Measurements from ENCODE around the gene TMEM135.

The TMEM135 gene

DNA sequence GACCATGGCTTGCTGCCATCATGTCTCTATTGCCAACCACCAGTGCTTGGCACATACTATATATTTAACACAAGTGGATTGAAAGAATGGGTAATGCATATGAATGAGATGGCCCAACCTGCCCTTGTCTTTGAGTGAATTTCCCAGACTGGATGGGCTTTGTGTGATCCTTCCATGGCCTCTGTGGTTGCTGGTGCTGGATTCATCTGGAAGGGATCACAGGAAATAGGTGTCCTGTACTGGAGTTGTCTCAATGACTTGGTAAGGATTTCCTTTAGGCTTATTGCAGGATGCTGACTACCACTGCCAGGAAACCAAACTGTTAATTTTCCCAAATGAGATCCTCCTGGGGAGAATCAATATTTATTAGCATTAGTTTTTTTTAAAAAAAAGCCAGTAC is 328.6 kb downstream of the TMEM135 start:
- TF ChIP-seq EZH2phosphoT487 (conservative IDR thresholded peaks at IDR 0.05; ENCODE audit: low read length), result no peak
- TF ChIP-seq, protein P1, sequence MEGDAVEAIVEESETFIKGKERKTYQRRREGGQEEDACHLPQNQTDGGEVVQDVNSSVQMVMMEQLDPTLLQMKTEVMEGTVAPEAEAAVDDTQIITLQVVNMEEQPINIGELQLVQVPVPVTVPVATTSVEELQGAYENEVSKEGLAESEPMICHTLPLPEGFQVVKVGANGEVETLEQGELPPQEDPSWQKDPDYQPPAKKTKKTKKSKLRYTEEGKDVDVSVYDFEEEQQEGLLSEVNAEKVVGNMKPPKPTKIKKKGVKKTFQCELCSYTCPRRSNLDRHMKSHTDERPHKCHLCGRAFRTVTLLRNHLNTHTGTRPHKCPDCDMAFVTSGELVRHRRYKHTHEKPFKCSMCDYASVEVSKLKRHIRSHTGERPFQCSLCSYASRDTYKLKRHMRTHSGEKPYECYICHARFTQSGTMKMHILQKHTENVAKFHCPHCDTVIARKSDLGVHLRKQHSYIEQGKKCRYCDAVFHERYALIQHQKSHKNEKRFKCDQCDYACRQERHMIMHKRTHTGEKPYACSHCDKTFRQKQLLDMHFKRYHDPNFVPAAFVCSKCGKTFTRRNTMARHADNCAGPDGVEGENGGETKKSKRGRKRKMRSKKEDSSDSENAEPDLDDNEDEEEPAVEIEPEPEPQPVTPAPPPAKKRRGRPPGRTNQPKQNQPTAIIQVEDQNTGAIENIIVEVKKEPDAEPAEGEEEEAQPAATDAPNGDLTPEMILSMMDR (IDR thresholded peaks at IDR 0.05; ENCODE audit: insufficient read depth, low read length, poor library complexity, severe bottlenecking), result no peak
- no peak overlapping the region for H3K4me3 ChIP-seq (ENCODE audit: insufficient read depth, low read length, poor library complexity, severe bottlenecking)
- no peaks in the 10 kb centered on the region for H3K79me2 ChIP-seq (ENCODE audit: insufficient read depth, low read length)
- H3K27me3 ChIP-seq (ENCODE audit: low read length), result no peaks in the 10 kb centered on the region
- no peaks in the 10 kb centered on the region for H3K36me3 ChIP-seq (ENCODE audit: low read length)
- no peak overlapping the region for H3K27ac ChIP-seq (ENCODE audit: low read depth, low read length)
- no peaks in the 10 kb centered on the region for H4K20me1 ChIP-seq (ENCODE audit: low read depth, low read length)
- no peaks in the 10 kb centered on the region for H3F3A ChIP-seq (ENCODE audit: insufficient read depth)
- H3K9me3 ChIP-seq (ENCODE audit: insufficient read depth, low read length), result no peaks in the 10 kb centered on the region
- no peak overlapping the region for H3K9ac ChIP-seq (ENCODE audit: low read length)
- no peaks in the 10 kb centered on the region for H3K9me2 ChIP-seq (replicated peaks; ENCODE audit: insufficient read depth, low read length)
- H3K4me2 ChIP-seq (ENCODE audit: low read depth, low read length, poor library complexity, severe bottlenecking), result no peak overlapping the region
- no peak overlapping the region for H2AFZ ChIP-seq (ENCODE audit: low read depth, low read length, severe bottlenecking)

DNA sequence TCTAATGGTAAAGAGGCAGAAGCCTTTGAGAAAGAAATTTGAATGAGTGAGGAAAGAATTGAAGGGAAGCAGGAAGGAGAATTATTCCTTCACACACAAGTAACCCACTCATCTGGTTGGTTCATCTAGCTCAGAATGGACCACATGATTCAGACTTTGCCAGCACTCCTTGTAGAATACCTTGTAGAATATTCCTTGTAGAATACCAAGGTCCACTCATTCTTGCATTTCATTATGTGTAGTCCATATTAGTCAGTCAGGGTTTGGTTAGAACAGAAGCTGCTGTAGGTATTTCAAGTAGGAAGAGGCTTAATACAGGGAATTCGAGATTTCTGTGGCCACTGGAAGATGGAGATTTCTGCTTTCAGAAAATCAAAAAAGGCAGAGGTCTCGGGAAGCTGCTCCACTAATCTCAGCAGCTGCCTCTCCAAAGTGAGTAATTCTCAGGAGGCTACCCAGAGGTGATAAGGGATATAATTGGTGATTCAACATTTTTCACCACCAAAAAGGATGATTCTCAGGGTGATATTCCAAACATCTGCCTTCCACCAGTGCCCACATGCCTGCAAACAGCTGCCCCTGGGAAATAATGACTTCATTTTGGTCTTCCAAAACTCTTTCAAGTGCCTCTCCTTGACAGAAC is 329.1 kb downstream of the TMEM135 start:
- Histone ChIP-seq H3K9me3 (ENCODE audit: insufficient read depth, low read length) (no peaks in the 10 kb centered on the region), H2AFZ (ENCODE audit: low read depth, low read length, severe bottlenecking) (no peak overlapping the region), H3K4me3 (ENCODE audit: insufficient read depth, low read length, poor library complexity, severe bottlenecking) (no peak overlapping the region), H4K20me1 (ENCODE audit: low read depth, low read length) (no peaks in the 10 kb centered on the region), H3K9me2 (replicated peaks; ENCODE audit: insufficient read depth, low read length) (no peaks in the 10 kb centered on the region), H3K27ac (ENCODE audit: low read depth, low read length) (no peak overlapping the region), H3F3A (ENCODE audit: insufficient read depth) (no peaks in the 10 kb centered on the region), H3K9ac (ENCODE audit: low read length) (no peak overlapping the region), H3K4me2 (ENCODE audit: low read depth, low read length, poor library complexity, severe bottlenecking) (no peak overlapping the region), H3K27me3 (ENCODE audit: low read length) (no peaks in the 10 kb centered on the region), H3K79me2 (ENCODE audit: insufficient read depth, low read length) (no peaks in the 10 kb centered on the region), H3K36me3 (ENCODE audit: low read length) (no peaks in the 10 kb centered on the region)
- TF ChIP-seq, protein P1 (IDR thresholded peaks at IDR 0.05; ENCODE audit: insufficient read depth, low read length, poor library complexity, severe bottlenecking), result no peak
- TF ChIP-seq EZH2phosphoT487 (conservative IDR thresholded peaks at IDR 0.05; ENCODE audit: low read length), result no peak

DNA sequence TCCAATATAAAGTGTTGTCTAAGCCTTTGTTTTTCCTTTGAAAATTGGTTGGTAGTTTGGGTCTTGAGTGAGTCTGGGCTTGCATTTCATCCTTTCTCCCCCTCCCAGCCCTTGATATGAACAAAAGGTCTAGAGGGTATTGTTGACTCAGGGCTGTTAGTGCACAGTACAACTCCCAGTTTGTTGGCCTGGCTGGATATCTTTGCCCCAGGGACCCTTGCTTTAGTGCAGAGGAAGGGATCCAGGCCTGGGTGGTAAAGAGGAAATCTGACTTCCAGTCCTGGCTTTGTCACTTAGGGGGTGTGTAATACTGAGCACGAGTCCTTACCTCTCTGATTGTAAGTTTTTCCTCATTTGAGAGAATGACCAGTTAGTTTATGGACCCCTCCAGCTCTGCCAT is 330.4 kb downstream of the TMEM135 start:
- H3K27me3 ChIP-seq (ENCODE audit: low read length), result no peaks in the 10 kb centered on the region
- no peaks in the 10 kb centered on the region for H3K9me3 ChIP-seq (ENCODE audit: insufficient read depth, low read length)
- H3K4me3 ChIP-seq (ENCODE audit: insufficient read depth, low read length, poor library complexity, severe bottlenecking), result no peak overlapping the region
- H3K9me2 ChIP-seq (replicated peaks; ENCODE audit: insufficient read depth, low read length), result no peaks in the 10 kb centered on the region
- H3F3A ChIP-seq (ENCODE audit: insufficient read depth), result no peaks in the 10 kb centered on the region
- no peaks in the 10 kb centered on the region for H4K20me1 ChIP-seq (ENCODE audit: low read depth, low read length)
- H3K4me2 ChIP-seq (ENCODE audit: low read depth, low read length, poor library complexity, severe bottlenecking), result no peak overlapping the region
- no peaks in the 10 kb centered on the region for H3K79me2 ChIP-seq (ENCODE audit: insufficient read depth, low read length)
- no peak for TF ChIP-seq EZH2phosphoT487 (conservative IDR thresholded peaks at IDR 0.05; ENCODE audit: low read length)
- TF ChIP-seq, protein P1 (IDR thresholded peaks at IDR 0.05; ENCODE audit: insufficient read depth, low read length, poor library complexity, severe bottlenecking), result no peak
- no peak overlapping the region for H2AFZ ChIP-seq (ENCODE audit: low read depth, low read length, severe bottlenecking)
- H3K9ac ChIP-seq (ENCODE audit: low read length), result no peak overlapping the region
- H3K27ac ChIP-seq (ENCODE audit: low read depth, low read length), result no peak overlapping the region
- H3K36me3 ChIP-seq (ENCODE audit: low read length), result no peaks in the 10 kb centered on the region
